Measurements from ENCODE around the gene FGF1.

GRCh38 chr5:142547445-142548380 lies 138.2 kb downstream of the FGF1 start:
- TF ChIP-seq BHLHE40 (IDR thresholded peaks at IDR 0.05; ENCODE audit: borderline replicate concordance) (no peak), SP1 (IDR thresholded peaks at IDR 0.05) (no peak), FOXK2 (IDR thresholded peaks at IDR 0.05) (no peak), FOXA1 (IDR thresholded peaks at IDR 0.05) (no peak), PKNOX1 (IDR thresholded peaks at IDR 0.05) (no peak), ZNF384 (IDR thresholded peaks at IDR 0.05) (no peak), L3MBTL2 (conservative IDR thresholded peaks at IDR 0.05) (no peak), ELF4 (IDR thresholded peaks at IDR 0.05) (no peak), SUZ12 (IDR thresholded peaks at IDR 0.05) (no peak), TARDBP (IDR thresholded peaks at IDR 0.05) (no peak), FOXM1 (IDR thresholded peaks at IDR 0.05; ENCODE audit: borderline replicate concordance) (no peak), HDGF (IDR thresholded peaks at IDR 0.05; ENCODE audit: borderline replicate concordance) (no peak), NFRKB (IDR thresholded peaks at IDR 0.05) (no peak)
